Activated CD8-positive, alpha-beta memory T cell treated with anti-CD3 and anti-CD28 coated beads, Interleukin-2, amount 50 U/mL, for 48 hours (primary cell): Measurements from ENCODE around the gene IGFBP4.

Experiments
- DNase-seq: peaks from one replicate; pipeline ENCODE4 v3.0.0-alpha.2; 2020

The IGFBP4 gene

GRCh38 chr17:40457369-40457768 is 14.1 kb downstream of the IGFBP4 start:
- no peak for DNase-seq

- DNase-seq, result no peak
Measured at GRCh38 chr17:40457964-40458791, 14.9 kb downstream of the IGFBP4 start.

DNA sequence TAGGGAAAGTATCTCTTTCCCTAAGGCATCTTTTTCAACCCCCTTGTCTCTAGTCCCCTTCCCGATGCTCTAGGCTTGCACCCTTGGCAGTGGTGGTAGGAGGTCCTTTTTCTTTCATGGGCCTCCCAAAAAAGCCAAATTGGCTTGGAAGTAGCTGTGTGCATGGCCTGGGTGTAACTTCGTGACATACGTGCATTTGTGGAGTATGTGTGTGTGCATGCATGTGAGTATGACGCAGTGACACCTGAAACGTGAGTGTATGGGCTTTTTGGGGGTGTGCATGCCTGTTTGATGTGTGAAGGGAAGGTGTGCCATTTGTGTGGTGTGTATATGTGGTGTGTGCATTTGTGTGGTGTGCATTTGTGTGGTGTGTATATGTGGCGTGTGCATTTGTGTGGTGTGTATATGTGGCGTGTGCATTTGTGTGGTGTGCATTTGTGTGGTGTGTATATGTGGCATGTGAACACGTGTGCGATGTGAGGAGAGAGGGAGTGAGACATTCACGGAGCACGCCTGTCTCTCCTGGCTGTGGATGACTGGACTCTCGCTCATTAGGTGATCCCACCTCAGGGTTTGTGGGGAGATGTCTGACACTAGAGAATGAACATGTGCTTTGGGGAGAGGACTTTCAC is 15.7 kb downstream of the IGFBP4 start:
- DNase-seq, result no peak

- no peak for DNase-seq
Measured at GRCh38 chr17:40459636-40460603, 16.7 kb downstream of the IGFBP4 start.

GRCh38 chr17:40460604-40460967 is 17.3 kb downstream of the IGFBP4 start:
- DNase-seq, result no peak

DNA sequence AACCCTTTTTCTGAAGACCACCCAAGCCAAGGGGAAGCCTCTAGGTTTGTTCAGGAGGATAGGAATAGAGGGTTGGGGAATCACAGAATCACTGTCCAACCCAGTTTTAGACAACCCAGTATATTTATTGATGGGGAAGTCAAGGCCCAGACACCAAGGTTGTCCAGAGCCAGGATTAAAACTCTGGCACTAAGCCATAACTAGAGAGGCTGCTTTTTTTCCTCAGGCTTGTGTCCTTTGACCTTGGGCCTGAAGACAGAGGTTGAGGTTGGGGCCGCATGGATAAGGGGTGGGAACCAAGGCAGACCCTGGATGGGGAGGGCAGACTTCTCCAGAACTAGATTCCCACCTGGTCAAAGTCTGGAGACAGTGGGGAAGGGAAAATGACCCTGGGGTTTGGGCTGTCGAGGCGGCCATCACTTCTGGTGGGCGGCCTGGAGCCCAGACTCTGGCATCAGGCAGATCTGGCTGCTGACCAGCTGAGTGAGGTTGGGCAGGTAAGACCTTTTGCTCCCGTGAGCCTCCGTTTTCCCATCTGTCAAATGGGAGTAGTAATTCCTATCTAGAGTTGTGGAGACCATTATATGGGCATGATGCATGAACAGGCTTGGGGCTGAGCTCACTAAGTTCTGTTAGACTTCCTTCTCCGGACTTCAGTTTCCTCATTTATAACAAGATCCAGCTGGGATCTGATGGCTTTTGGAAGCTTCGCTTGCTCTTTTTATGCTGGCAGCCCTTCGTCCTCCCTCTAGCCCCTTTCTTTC is 17.9 kb downstream of the IGFBP4 start:
- DNase-seq, result no peak

DNA sequence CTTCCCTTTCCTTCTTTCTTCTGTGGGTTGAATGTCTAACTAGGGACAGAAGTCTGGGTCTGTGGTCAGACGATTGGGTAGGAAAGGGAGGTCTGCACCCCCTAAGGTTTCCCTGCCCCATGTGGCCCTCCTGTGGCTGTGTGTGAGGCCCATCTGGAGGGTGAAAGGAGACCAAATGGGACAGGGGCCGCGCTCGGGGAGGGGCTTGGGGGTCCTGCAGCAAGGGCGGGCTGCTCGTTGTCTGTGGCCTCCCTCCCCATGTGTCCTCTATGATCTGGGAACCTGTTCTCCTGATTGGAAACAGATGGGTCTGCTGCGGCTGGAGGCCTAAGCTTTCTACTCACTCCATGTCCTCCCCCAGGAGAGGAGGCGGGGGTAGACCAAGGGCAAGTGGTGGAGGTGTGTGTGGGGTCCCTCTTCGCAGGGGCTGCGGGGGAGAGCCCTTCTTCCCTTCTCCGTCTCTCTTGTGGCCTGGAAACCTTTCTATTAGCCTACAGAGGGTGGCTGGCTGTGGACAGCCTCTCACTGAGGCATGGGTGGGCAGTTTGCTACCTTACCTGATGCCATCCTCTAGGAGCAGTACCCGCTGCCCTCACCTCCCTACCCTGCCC is 18.6 kb downstream of the IGFBP4 start:
- no peak for DNase-seq

DNA sequence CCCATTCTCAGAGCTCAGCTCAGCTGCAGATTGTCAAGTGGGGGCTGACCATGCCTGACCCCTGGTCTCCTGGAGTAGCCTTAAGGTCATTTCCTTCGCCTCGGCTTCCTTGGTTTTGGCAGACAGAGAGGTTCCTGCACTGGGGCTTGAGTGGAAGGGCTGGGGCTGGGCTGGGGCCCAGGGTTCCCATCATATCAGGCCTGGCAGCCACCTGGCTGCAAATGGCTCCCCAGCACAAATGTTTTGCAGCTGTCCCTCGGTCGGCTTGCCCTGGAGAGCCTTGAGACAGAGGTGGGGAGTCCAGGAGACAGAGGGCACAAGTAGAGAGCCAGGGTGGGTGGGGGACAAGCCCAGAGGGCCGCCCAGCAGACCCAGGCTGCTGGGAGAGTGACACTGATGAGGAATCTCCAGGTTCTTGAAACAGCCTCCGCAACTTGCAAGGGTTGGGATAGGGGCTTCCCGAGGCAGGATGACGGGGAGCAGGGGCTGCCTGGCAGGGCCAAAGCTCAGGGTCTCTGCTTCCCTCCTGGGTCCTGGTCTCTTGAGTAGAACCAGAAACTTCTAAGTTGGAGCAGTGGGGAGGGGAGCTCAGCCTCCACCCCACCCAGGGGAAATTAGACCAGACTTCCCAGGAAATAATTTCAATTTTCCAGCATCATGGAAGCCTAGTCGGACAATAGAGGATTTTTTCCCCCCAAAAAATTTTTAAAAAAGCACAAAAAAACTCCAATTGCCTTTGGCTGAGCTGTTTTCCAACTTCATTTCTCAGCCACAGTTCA is 19.3 kb downstream of the IGFBP4 start:
- no peak for DNase-seq

DNA sequence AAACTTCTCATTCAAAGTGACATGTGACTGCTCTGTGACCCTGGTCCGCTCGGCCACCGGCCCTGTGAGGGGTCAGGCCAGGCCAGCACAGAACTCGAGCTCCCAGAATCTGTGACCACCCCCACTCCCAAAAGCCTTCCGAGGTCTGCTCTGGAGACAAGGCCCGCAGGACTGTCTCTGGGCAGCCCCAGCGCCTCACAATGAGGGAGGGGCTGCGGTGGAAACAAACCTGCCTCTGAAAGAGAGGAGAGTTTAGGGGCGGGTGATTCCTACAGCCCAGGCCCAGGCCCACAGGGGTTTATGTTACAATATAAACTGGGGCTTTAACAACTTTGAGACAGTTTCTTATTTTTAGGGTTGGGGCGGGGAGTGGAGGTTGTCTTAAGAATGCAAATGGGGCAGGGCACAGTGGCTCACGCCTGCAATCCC is 19.9 kb downstream of the IGFBP4 start:
- no peak for DNase-seq

GRCh38 chr17:40464392-40464855 is 21.2 kb downstream of the IGFBP4 start:
- DNase-seq, result no peak

GRCh38 chr17:40466298-40466971 is 23.2 kb downstream of the IGFBP4 start:
- DNase-seq, result no peak

GRCh38 chr17:40467281-40467867 is 24.1 kb downstream of the IGFBP4 start:
- DNase-seq, result no peak

- no peak for DNase-seq
Measured at GRCh38 chr17:40468560-40468959, 25.3 kb downstream of the IGFBP4 start.

GRCh38 chr17:40469805-40470675 is 26.8 kb downstream of the IGFBP4 start:
- no peak for DNase-seq

DNA sequence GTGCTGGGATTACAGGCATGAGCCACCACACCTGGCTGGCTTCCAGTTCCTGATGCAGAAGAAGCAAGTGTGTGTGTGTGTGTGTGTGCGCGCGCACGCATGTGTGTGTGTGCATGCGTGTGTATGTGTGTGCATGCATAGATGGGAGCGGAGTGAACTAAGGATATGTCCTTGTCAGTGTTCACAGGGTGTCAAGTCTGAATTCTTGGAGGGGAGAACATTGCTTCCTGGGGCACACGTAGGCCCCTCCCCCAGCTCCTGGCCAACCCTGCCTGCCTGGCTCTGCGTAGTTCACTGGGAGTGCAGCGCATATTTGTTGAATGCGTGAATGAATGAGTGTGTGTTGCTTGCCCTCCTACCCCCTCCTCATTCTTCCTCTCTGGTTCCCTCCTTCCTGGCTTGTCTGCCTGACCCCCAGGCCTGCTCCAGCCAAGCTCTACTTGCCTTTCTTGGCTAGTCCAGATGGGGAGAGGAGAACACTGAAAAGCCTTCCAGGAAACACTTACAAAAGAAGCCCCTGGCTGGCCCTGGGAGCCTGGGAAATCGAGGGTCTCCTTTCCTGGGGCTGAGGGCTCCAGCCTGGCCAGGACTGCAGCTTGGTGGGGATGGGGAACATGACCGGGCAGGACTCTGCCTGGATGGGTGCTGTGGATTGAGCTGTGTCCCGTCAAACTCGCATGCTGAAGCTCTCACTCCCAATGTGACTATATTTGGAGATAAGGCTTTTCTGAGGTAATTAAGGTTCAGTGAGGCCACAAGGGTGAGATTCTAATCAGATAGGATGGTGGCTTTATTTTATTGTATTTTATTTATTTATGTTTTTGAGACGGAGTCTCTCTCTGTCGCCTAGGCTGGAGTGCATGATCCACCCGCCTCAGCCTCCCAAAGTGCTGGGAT is 27.9 kb downstream of the IGFBP4 start:
- DNase-seq, result no peak

GRCh38 chr17:40471846-40472732 is 28.8 kb downstream of the IGFBP4 start:
- DNase-seq, result no peak
